Osteoblast (primary cell): ENCODE results near the gene OTULIN. TPM values are rescaled to one million over a fixed set of nuclear protein-coding genes. Genes with fewer than 3 reads are reported as not detected.

Experiments
- DNase-seq: peaks from one replicate; pipeline ENCODE4 v3.0.0; 2011; ENCODE audit warnings: low spot score, mixed read lengths; ENCODE audit not compliant: insufficient read length; ENCODE audit errors: missing footprints
- H2AFZ ChIP-seq: 2 replicates; pipeline ENCODE4 v1.6.0; 2011; ENCODE audit warnings: mild to moderate bottlenecking, low read length
- H3K27ac ChIP-seq: 2 replicates; pipeline ENCODE4 v1.5.1; 2011; ENCODE audit warnings: mild to moderate bottlenecking, low read depth, low read length, moderate library complexity
- H3K27me3 ChIP-seq: 2 replicates; pipeline ENCODE4 v1.6.0; 2012; ENCODE audit warnings: mild to moderate bottlenecking, control low read depth, inconsistent platforms, low read length, moderate library complexity; ENCODE audit not compliant: insufficient read depth
- H3K36me3 ChIP-seq: 2 replicates; pipeline ENCODE4 v1.5.1; 2011; ENCODE audit warnings: mild to moderate bottlenecking, low read length, control low read depth, moderate library complexity; ENCODE audit not compliant: insufficient read depth
- H3K4me1 ChIP-seq: 2 replicates; pipeline ENCODE4 v1.5.1; 2011; ENCODE audit warnings: mild to moderate bottlenecking, low read length, control low read depth, moderate library complexity; ENCODE audit not compliant: insufficient read depth
- H3K4me2 ChIP-seq: 2 replicates; pipeline ENCODE4 v1.6.0; 2011; ENCODE audit warnings: mild to moderate bottlenecking, low read length; ENCODE audit not compliant: insufficient read depth
- H3K4me3 ChIP-seq: fragments of 200-600 bp; sonication (generic); 3 replicates; pipeline ENCODE4 v1.5.1; 2012; ENCODE audit warnings: mild to moderate bottlenecking, low read length, inconsistent platforms; ENCODE audit not compliant: insufficient read depth
- H3K79me2 ChIP-seq: 2 replicates; pipeline ENCODE4 v1.6.0; 2012; ENCODE audit warnings: mild to moderate bottlenecking, low read length, control low read depth, inconsistent platforms; ENCODE audit not compliant: insufficient read depth
- H3K9me3 ChIP-seq: 2 replicates; pipeline ENCODE4 v1.5.1; 2011; ENCODE audit warnings: low read depth, low read length, control low read depth
- H4K20me1 ChIP-seq: 2 replicates; pipeline ENCODE4 v1.6.0; 2012; ENCODE audit warnings: mild to moderate bottlenecking, low read length, control low read depth; ENCODE audit not compliant: insufficient read depth
- CTCF ChIP-seq: IDR thresholded peaks from 2 replicates; pipeline ENCODE4 v1.5.1; 2011; ENCODE audit warnings: mild to moderate bottlenecking, low read depth, low read length, moderate library complexity; ENCODE audit errors: extremely low read depth
- total RNA-seq: library from RNA; depleted of rRNA; stranded (reverse); fragments of >200 nt; gene quantifications from 2 replicates; pipeline ENCODE4 v1.2.3, GENCODE V29; 2012

Gene OTULIN
- total RNA-seq, 1 donor, result 29.7 TPM

GRCh38 chr5:14726066-14726838, 61.7 kb downstream of the OTULIN start:
- TF ChIP-seq CTCF, result no peak
- H3K36me3 ChIP-seq, result peaks cover 34% of the 10 kb centered on the region
- H4K20me1 ChIP-seq, result no peaks in the 10 kb centered on the region
- no peak overlapping the region for H2AFZ ChIP-seq
- peak overlapping the region; percentile 12 for H3K4me2 ChIP-seq
- no peak overlapping the region for H3K4me3 ChIP-seq
- H3K9me3 ChIP-seq, result no peaks in the 10 kb centered on the region
- no peaks in the 10 kb centered on the region for H3K79me2 ChIP-seq
- H3K27me3 ChIP-seq, result no peaks in the 10 kb centered on the region
- peak overlapping the region; percentile 66 for H3K27ac ChIP-seq
- DNase-seq, result no peak
- peaks cover 33% of the 10 kb centered on the region for H3K4me1 ChIP-seq

- Histone ChIP-seq H3K4me3 (no peak overlapping the region), H3K36me3 (peaks cover 45% of the 10 kb centered on the region), H3K4me2 (peak overlapping the region; percentile 56), H4K20me1 (no peaks in the 10 kb centered on the region), H3K27me3 (no peaks in the 10 kb centered on the region), H3K79me2 (no peaks in the 10 kb centered on the region), H3K4me1 (peaks cover 26% of the 10 kb centered on the region), H2AFZ (no peak overlapping the region), H3K9me3 (no peaks in the 10 kb centered on the region), H3K27ac (peak overlapping the region; percentile 66)
- peak; percentile 100 for TF ChIP-seq CTCF
- peak; percentile 87 for DNase-seq
Observed at GRCh38 chr5:14727428-14727865, 62.9 kb downstream of the OTULIN start.

DNA sequence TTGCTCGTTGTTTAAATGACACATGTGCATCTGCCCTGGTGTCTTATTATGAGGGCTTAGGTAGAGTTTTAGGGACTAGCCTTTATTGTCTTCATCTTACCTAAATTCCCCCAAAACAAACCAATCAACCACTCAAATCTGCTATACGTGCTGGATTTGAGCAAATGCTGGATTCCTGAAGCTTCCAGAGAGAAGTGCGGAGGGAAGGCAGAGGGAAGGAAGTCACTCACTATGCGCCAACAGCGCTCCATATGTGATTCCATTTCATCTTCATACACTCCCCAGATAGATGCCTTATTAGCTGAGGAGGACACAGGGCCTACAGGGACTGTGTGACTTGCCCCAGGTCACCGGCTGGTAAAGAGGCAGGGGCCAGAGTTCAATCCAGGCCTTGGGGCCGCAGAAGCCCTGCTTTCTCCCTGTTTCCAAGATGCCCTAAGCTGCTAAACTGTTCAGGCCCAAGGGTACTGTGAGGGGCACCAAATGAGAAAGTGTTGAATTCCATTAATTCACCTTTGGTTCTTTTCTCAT, 63.5 kb downstream of the OTULIN start:
- Histone ChIP-seq H3K79me2 (no peaks in the 10 kb centered on the region), H3K27ac (peak overlapping the region; percentile 66), H3K4me2 (no peak overlapping the region), H3K4me3 (no peak overlapping the region), H2AFZ (no peak overlapping the region), H4K20me1 (no peaks in the 10 kb centered on the region), H3K4me1 (peaks cover 22% of the 10 kb centered on the region), H3K27me3 (no peaks in the 10 kb centered on the region), H3K9me3 (no peaks in the 10 kb centered on the region), H3K36me3 (peaks cover 48% of the 10 kb centered on the region)
- no peak for TF ChIP-seq CTCF
- DNase-seq, result no peak

DNA sequence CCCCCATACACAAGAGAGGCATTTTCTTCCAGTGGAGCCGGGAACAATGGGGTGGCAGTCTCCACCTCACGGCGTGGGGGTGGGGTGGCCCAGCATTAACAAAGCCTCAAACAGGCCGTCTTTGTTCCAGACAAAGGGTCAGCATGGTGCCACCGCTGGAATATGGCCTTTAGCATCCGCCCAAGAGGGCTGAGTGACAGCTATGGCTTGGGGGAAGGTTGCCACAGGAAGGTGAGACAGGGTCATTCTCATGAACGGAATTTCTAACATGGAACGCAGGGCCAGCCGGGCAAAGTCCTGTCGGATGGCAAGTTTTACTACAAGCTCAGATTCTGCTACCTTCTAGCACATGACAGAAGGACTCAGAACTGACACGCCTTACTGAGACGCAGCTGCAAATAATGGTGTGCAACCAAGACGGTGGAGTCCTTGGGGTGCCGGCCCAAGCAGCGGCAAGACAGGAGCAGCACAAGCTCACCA, 64.0 kb downstream of the OTULIN start:
- no peak for DNase-seq
- Histone ChIP-seq H3K27me3 (no peaks in the 10 kb centered on the region), H3K4me3 (no peak overlapping the region), H3K27ac (peak overlapping the region; percentile 66), H3K4me1 (peaks cover 22% of the 10 kb centered on the region), H4K20me1 (no peaks in the 10 kb centered on the region), H3K9me3 (no peaks in the 10 kb centered on the region), H3K79me2 (no peaks in the 10 kb centered on the region), H3K4me2 (no peak overlapping the region), H3K36me3 (peaks cover 49% of the 10 kb centered on the region), H2AFZ (no peak overlapping the region)
- TF ChIP-seq CTCF, result no peak
